ENCODE measurements around the gene DCK. TPM values are rescaled to one million over a fixed set of nuclear protein-coding genes. Genes with fewer than 3 reads are reported as not detected.
"Not testable (repeated sequence)": the region's sequence is repeated elsewhere in the genome, so short reads cannot be mapped to it uniquely, and the experiment has no call there.

DCK gene
- total RNA-seq, 1 donor from 2014 or later = 16.6 TPM

DNA sequence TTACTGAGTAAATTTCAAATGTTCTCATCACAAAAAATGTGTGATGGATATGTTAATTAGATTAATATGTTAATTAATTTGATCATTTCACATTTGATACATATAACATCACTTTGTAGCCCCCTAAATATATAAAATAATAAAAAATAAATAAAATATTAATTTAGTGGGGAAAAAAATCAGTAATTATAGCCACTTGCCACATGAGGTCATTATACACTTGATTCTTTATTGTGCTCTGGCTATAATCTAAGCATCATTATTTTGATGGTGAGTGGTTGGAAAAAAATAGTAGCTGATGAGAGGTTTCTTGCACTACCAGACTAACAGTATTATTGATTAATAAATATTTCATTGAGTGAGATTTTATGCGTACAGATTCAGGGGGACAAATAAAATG, 57.4 kb downstream of the DCK start:
- no peaks in the 10 kb centered on the region for H3K4me1 ChIP-seq
- ATAC-seq (no peak), DNase-seq (no peak)
- intact Hi-C loops (cut with DNase I) = no loop called here
- no peak overlapping the region for H3K4me3 ChIP-seq
- H3K27ac ChIP-seq = no peak overlapping the region
- H3K27me3 ChIP-seq = no peaks in the 10 kb centered on the region
- TF ChIP-seq, protein P1, sequence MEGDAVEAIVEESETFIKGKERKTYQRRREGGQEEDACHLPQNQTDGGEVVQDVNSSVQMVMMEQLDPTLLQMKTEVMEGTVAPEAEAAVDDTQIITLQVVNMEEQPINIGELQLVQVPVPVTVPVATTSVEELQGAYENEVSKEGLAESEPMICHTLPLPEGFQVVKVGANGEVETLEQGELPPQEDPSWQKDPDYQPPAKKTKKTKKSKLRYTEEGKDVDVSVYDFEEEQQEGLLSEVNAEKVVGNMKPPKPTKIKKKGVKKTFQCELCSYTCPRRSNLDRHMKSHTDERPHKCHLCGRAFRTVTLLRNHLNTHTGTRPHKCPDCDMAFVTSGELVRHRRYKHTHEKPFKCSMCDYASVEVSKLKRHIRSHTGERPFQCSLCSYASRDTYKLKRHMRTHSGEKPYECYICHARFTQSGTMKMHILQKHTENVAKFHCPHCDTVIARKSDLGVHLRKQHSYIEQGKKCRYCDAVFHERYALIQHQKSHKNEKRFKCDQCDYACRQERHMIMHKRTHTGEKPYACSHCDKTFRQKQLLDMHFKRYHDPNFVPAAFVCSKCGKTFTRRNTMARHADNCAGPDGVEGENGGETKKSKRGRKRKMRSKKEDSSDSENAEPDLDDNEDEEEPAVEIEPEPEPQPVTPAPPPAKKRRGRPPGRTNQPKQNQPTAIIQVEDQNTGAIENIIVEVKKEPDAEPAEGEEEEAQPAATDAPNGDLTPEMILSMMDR (IDR thresholded peaks at IDR 0.05) = no peak
- H3K36me3 ChIP-seq = no peaks in the 10 kb centered on the region
- no peaks in the 10 kb centered on the region for H3K9me3 ChIP-seq

DNA sequence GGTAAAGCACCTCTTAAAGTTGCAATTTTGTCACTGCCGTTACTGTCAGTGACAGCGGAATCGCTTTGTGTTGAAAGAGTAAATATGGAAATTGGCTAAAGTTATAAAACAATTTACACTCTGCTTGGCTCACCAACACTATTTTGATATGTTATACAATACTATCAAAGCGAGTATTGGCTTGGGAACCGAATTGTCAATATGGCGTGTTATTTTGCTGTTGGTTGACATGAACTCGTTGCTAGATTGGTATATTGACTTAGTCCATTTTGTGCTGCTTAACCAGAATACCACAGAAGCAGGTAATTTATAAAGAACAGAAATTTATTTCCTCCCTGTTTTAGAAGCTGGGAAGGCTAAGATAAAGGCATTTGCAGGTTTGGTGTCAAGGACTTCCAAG, 58.6 kb downstream of the DCK start:
- Histone ChIP-seq H3K4me1 (no peaks in the 10 kb centered on the region), H3K4me3 (no peak overlapping the region), H3K9me3 (no peaks in the 10 kb centered on the region), H3K27me3 (no peaks in the 10 kb centered on the region), H3K27ac (no peak overlapping the region), H3K36me3 (no peaks in the 10 kb centered on the region)
- no peak for ATAC-seq
- DNase-seq = no peak
- intact Hi-C loops (cut with DNase I) = no loop called here
- TF ChIP-seq, protein P1 (IDR thresholded peaks at IDR 0.05) = no peak

DNA sequence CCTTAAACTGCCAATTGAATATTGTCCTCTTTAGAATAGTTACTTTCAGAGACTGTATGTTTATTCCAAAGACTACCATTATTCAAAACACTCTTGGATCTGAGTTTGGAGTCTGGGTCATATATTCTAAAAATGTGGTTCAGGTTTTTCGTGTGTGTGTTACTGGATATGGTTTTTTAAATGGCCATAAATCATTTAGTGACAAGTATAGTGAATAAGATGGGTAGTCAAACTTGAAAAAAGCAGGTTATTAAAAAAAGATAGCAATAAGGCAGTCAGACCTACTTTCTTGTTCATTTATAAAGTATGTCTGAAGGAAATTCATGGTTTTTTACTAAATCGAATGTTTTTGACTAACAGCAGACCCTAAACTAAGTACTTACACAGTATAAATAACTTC, 59.3 kb downstream of the DCK start:
- Histone ChIP-seq H3K4me1 (no peaks in the 10 kb centered on the region), H3K27ac (no peak overlapping the region), H3K27me3 (no peaks in the 10 kb centered on the region), H3K4me3 (no peak overlapping the region), H3K36me3 (no peaks in the 10 kb centered on the region), H3K9me3 (no peaks in the 10 kb centered on the region)
- DNase-seq (no peak), ATAC-seq (no peak)
- TF ChIP-seq, protein P1 (IDR thresholded peaks at IDR 0.05) = no peak
- intact Hi-C loops (cut with DNase I) = no loop called here

DNA sequence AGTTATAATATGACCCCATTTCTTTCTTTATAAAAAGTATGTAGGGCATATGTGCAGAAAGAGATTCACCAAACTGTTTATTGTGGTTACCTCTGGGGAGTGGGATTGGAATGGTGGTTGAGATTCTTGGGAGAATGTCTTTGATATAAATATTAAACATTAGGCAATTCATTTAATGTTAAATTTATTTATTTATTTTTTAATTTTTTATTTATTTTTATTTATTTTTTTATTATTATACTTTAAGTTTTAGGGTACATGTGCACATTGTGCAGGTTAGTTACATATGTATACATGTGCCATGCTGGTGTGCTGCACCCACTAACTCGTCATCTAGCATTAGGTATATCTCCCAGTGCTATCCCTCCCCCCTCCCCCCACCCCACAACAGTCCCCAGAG, 60.2 kb downstream of the DCK start:
- H3K9me3 ChIP-seq; DNase-seq; H3K27ac ChIP-seq; ATAC-seq; intact Hi-C loops (cut with DNase I); H3K27me3 ChIP-seq; H3K36me3 ChIP-seq; H3K4me1 ChIP-seq; H3K4me3 ChIP-seq: not testable (repeated sequence)

DNA sequence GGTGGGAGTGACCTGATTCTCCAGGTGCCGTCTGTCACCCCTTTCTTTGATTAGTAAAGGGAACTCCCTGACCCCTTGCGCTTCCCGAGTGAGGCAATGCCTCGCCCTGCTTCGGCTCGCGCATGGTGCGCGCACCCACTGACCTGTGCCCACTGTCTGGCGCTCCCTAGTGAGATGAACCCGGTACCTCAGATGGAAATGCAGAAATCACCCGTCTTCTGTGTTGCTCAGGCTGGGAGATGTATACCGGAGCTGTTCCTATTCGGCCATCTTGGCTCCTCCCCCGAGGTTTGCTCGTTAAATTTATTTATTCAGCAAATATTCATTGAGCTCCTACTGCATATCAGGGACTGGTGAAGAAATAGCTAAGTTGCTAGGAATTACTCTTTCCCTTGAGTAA, 66.1 kb downstream of the DCK start:
- intact Hi-C loops (cut with DNase I); ATAC-seq: not testable (repeated sequence)

DNA sequence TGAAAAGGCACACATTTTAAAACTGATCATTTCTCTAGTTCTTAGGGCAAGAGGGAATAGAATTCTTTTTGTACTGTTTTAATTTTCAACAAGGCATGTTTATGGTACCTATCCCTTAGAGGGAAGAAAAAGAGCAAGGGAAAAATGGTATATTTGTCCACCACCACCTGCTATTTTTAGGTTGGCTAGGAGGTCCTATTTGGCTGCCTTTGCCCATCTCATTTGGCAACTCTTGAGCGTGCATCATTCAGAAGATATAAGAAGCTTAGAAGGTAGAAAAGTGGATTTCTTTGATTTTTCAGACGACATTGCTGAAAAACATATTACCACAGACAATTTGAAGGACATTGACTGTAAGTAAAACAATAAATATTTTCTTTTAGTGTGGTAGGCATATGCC, 69.0 kb downstream of the DCK start:
- Histone ChIP-seq H3K27me3 (no peaks in the 10 kb centered on the region), H3K9me3 (no peaks in the 10 kb centered on the region), H3K4me3 (no peak overlapping the region), H3K27ac (no peak overlapping the region), H3K36me3 (no peaks in the 10 kb centered on the region), H3K4me1 (no peaks in the 10 kb centered on the region)
- intact Hi-C loops (cut with DNase I) = no loop called here
- DNase-seq (no peak), ATAC-seq (no peak)
- TF ChIP-seq, protein P1 (IDR thresholded peaks at IDR 0.05) = no peak

More for the DNA sequence above, 66.1 kb downstream of the DCK start:
- H3K9me3 ChIP-seq, H3K4me1 ChIP-seq, DNase-seq, H3K36me3 ChIP-seq, H3K27ac ChIP-seq, H3K27me3 ChIP-seq, H3K4me3 ChIP-seq: not testable (repeated sequence)

DNA sequence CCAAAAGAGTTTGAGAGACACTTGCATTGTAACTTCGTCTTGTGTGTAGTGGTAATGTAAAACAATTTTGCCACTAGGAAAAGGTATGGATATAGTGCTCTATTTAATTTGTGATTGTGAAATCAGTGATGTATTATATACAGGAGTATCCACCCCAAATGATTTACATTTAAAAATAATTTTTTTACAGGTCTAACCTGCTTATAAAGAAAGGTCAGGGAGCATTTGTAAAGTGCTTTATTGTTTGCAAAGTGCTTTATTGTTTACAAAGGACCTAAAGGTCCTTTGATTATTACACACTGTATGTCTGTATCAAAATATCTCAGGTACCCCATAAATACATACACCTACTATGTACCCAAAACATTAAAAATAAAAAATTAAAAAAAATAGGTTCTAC, 70.3 kb downstream of the DCK start:
- Histone ChIP-seq H3K4me3 (no peak overlapping the region), H3K9me3 (no peaks in the 10 kb centered on the region), H3K4me1 (no peaks in the 10 kb centered on the region), H3K27me3 (no peaks in the 10 kb centered on the region), H3K27ac (no peak overlapping the region), H3K36me3 (no peaks in the 10 kb centered on the region)
- TF ChIP-seq, protein P1 (IDR thresholded peaks at IDR 0.05) = no peak
- intact Hi-C loops (cut with DNase I) = no loop called here
- ATAC-seq (no peak), DNase-seq (no peak)

Data from upper lobe of right lung (tissue), 1 donor.